Progenitor cell of endocrine pancreas (in vitro differentiated cells): Measurements from ENCODE around the gene ABO. TPM values are rescaled to one million over a fixed set of nuclear protein-coding genes. Genes with fewer than 3 reads are reported as not detected.

Experiments
- DNase-seq: peaks from one replicate; pipeline ENCODE4 v3.0.0; 2021; ENCODE audit warnings: low spot score; ENCODE audit not compliant: unreplicated experiment
- H3K27ac Mint-ChIP-seq: 2 replicates; pipeline ENCODE4 v1.8.0; 2021; ENCODE audit warnings: mild to moderate bottlenecking, moderate library complexity, mixed read lengths
- H3K27me3 Mint-ChIP-seq: 2 replicates; pipeline ENCODE4 v1.8.0; 2021; ENCODE audit warnings: mixed read lengths
- H3K36me3 Mint-ChIP-seq: 2 replicates; pipeline ENCODE4 v1.8.0; 2022; ENCODE audit warnings: mixed read lengths; ENCODE audit not compliant: insufficient read depth
- H3K4me1 Mint-ChIP-seq: 2 replicates; pipeline ENCODE4 v1.8.0; 2021; ENCODE audit warnings: low read depth, mixed read lengths
- H3K4me3 Mint-ChIP-seq: 2 replicates; pipeline ENCODE4 v1.8.0; 2021; ENCODE audit warnings: low read depth, mild to moderate bottlenecking, moderate library complexity, mixed read lengths
- H3K9me3 Mint-ChIP-seq: 2 replicates; pipeline ENCODE4 v1.8.0; 2021; ENCODE audit warnings: low read depth, mixed read lengths
- CTCF ChIP-seq: fragments of 200-600 bp; sonication (generic); IDR thresholded peaks from one replicate; pipeline ENCODE4 v1.5.0; 2021; ENCODE audit warnings: antibody characterized with exemption, mild to moderate bottlenecking; ENCODE audit not compliant: unreplicated experiment
- long read RNA-seq: library from polyadenylated mRNA; unstranded; transcript quantifications from one replicate; pipeline ENCODE4 v2.0.0, GENCODE V29; 2020
- total RNA-seq: library from RNA; stranded (reverse); gene quantifications from 2 replicates; pipeline ENCODE4 v1.2.1, GENCODE V29; 2021

ABO gene
- total RNA-seq: 9.3 and 10.3 TPM in 2 replicates
- long read RNA-seq, partial matches to known transcripts: 0 of 1 reads
- long read RNA-seq, other reads (novel, unspliced or antisense): 1 of 1 reads

GRCh38 chr9:133275105-133276000 lies at the start of gene ABO:
Gene ABO, minus strand, starts transcription at chr9:133275201.
- DNase-seq: peak; percentile 41
- peak within 1 kb of the TSS; percentile 71 for H3K27ac Mint-ChIP-seq
- H3K4me1 Mint-ChIP-seq: peaks cover 22% of the 10 kb centered on the region
- H3K36me3 Mint-ChIP-seq: peaks cover 3% of the 10 kb centered on the region
- H3K9me3 Mint-ChIP-seq: peaks cover 7% of the 10 kb centered on the region
- peak within 1 kb of the TSS; percentile 73 for H3K4me3 Mint-ChIP-seq
- peak; percentile 27 for TF ChIP-seq CTCF
- H3K27me3 Mint-ChIP-seq: peaks cover 7% of the 10 kb centered on the region

- no peak for TF ChIP-seq CTCF
- no peak for DNase-seq
- H3K4me3 Mint-ChIP-seq: no peak overlapping the region
- H3K4me1 Mint-ChIP-seq: no peaks in the 10 kb centered on the region
- H3K27ac Mint-ChIP-seq: no peak overlapping the region
- H3K36me3 Mint-ChIP-seq: peaks cover 9% of the 10 kb centered on the region
- H3K9me3 Mint-ChIP-seq: peaks cover 14% of the 10 kb centered on the region
- H3K27me3 Mint-ChIP-seq: peaks cover 2% of the 10 kb centered on the region
Observed at GRCh38 chr9:133323991-133324703, 49.1 kb upstream of the ABO start.

- Mint-ChIP-seq H3K27me3 (peaks cover 2% of the 10 kb centered on the region), H3K36me3 (no peaks in the 10 kb centered on the region), H3K9me3 (peaks cover 5% of the 10 kb centered on the region), H3K4me3 (no peak overlapping the region), H3K27ac (no peak overlapping the region), H3K4me1 (no peaks in the 10 kb centered on the region)
- no peak for TF ChIP-seq CTCF
- DNase-seq: no peak
Observed at GRCh38 chr9:133323211-133323610, 48.2 kb upstream of the ABO start.

GRCh38 chr9:133322701-133323100 lies 47.7 kb upstream of the ABO start:
- Mint-ChIP-seq H3K4me1 (no peaks in the 10 kb centered on the region), H3K27me3 (peaks cover 2% of the 10 kb centered on the region), H3K36me3 (no peaks in the 10 kb centered on the region), H3K27ac (peak overlapping the region; percentile 33), H3K9me3 (peaks cover 5% of the 10 kb centered on the region), H3K4me3 (no peak overlapping the region)
- DNase-seq: no peak
- no peak for TF ChIP-seq CTCF

- H3K4me1 Mint-ChIP-seq: no peaks in the 10 kb centered on the region
- no peak for TF ChIP-seq CTCF
- H3K27me3 Mint-ChIP-seq: peaks cover 6% of the 10 kb centered on the region
- no peak overlapping the region for H3K27ac Mint-ChIP-seq
- peaks cover 5% of the 10 kb centered on the region for H3K9me3 Mint-ChIP-seq
- no peak for DNase-seq
- no peak overlapping the region for H3K4me3 Mint-ChIP-seq
- H3K36me3 Mint-ChIP-seq: no peaks in the 10 kb centered on the region
Observed at GRCh38 chr9:133321411-133321935, 46.5 kb upstream of the ABO start.
